ENCODE results near the gene TMED7. TPM values are rescaled to one million over a fixed set of nuclear protein-coding genes. Genes with fewer than 3 reads are reported as not detected.

TMED7 gene
- total RNA-seq, 2 donors from 2014 or later = 40.5 to 51.4 TPM

DNA sequence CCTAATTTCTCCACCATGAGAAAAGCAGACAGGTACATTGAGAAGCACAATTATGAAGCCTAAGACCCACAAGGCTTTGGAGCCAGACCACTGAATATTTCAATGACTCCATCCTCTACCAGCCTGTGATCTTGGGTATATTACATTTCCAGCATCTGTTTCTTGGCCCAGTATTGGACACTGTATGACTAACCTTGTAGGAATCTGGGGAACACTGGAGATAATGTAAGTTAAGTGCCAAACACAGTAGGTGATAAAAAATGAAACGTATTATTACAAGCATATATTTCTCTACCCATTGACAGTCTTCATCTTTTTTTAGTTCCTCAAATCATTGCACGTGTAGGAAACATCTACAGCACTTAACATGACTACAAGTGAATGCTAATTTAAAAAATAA lies 52.7 kb downstream of the TMED7 start:
- WGBS, 2 donors = 51 to 53% methylated on average over 2 of the region's 2 CpGs
- intact Hi-C loops (cut with DNase I) = no loop called here
- no peak for ATAC-seq
- H3K9me3 ChIP-seq = no peaks in the 10 kb centered on the region
- H3K36me3 ChIP-seq (replicated peaks in 1 of 2; ENCODE audit: insufficient read depth in 1 of 2, low read depth in 2 of 2) = no peaks in the 10 kb centered on the region
- no peak overlapping the region for H3K4me3 ChIP-seq
- H3K27ac ChIP-seq = no peak overlapping the region
- TF ChIP-seq CTCF (IDR thresholded peaks at IDR 0.05) (no peak), POLR2A (IDR thresholded peaks at IDR 0.05) (no peak)
- H3K27me3 ChIP-seq = no peaks in the 10 kb centered on the region
- H3K4me1 ChIP-seq = peaks cover 10% of the 10 kb centered on the region
- DNase-seq = no peak

DNA sequence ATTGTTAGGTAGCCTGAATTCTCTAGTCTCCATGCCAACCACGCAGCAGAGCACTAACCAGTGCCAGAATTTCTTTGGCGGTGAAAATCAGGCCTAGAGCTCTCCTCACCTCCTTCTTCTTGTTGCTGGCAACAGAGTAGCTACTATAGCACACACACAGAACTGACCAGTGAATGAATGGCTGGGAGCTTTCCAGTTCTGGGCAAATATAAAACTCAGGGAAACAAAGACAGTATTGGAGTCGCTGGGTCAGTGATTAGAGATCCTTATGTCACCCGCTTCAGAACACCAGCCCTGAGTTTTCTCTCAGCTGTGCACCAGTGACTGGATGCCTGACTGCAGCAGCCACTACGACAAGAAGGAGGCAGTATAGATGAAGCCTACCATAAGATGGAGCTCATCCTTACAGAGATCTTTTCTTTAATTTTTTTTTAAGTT lies 54.4 kb downstream of the TMED7 start:
- no peaks in the 10 kb centered on the region for H3K27me3 ChIP-seq
- ATAC-seq = peak; percentile 94
- TF ChIP-seq CTCF (IDR thresholded peaks at IDR 0.05) (peak in 3 of 7 experiments; percentile 14 to 27 (median 20)), POLR2A (IDR thresholded peaks at IDR 0.05) (peak in 1 of 3 donors; percentile 18)
- no peak overlapping the region for H3K4me3 ChIP-seq
- DNase-seq = peak; percentile 43 to 70 (median 56)
- intact Hi-C loops (cut with DNase I) = no loop called here
- peaks cover 10% of the 10 kb centered on the region for H3K4me1 ChIP-seq
- no peaks in the 10 kb centered on the region for H3K9me3 ChIP-seq
- peak overlapping the region in 3 of 4 donors; percentile 6 to 74 (median 58) for H3K27ac ChIP-seq
- H3K36me3 ChIP-seq (replicated peaks in 1 of 2; ENCODE audit: insufficient read depth in 1 of 2, low read depth in 2 of 2) = no peaks in the 10 kb centered on the region
- WGBS, 2 donors = 22 to 47% methylated on average over 5 of the region's 5 CpGs

DNA sequence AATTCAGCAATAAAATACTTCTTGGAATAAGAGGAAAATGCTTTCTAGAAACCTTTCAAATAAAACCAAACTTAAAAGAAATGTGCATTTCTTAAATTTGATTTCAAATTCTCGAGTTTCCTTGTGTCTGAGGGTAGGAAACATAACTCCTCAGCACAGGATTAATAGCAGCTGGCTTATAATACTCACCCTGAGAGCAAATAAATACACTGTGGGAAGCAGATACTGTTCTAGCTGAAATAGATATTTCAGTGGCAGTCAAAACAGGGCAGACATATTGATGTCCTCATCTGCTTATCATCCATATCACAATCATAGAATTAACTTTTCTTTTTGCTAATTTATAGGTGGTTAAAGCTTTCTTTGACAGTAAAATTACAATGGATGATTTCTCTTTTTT lies 57.2 kb downstream of the TMED7 start:
- TF ChIP-seq POLR2A (IDR thresholded peaks at IDR 0.05) (no peak), CTCF (IDR thresholded peaks at IDR 0.05) (no peak)
- Histone ChIP-seq H3K27me3 (no peaks in the 10 kb centered on the region), H3K36me3 (replicated peaks in 1 of 2; ENCODE audit: insufficient read depth in 1 of 2, low read depth in 2 of 2) (no peaks in the 10 kb centered on the region), H3K4me3 (no peak overlapping the region), H3K9me3 (no peaks in the 10 kb centered on the region), H3K27ac (no peak overlapping the region), H3K4me1 (peaks cover 10% of the 10 kb centered on the region)
- intact Hi-C loops (cut with DNase I) = no loop called here
- WGBS, 2 donors = 83 to 90% methylated on average over 1 of the region's 1 CpG
- ATAC-seq = no peak
- DNase-seq = no peak

DNA sequence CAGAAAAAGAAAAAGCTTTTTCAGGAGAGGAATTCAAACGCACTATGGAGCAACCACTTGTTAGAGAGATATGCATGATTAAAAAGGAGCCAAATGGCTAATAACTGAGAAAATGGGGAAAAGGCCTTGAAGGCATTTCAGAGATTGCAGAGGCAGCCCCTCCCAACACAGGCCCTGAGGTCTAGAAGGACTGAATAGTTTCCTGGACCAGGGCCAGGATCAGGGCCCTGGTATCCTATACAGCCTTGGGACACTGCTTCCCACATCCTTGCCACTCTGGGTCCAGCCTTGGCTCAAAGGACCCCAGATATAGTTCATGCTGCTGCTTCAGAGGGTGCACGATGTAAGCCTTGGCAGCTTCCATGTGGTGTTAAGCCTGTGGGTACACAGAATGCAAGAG lies 60.6 kb downstream of the TMED7 start:
- no peak for TF ChIP-seq CTCF (IDR thresholded peaks at IDR 0.05)
- no peak for TF ChIP-seq POLR2A (IDR thresholded peaks at IDR 0.05)
- H3K36me3 ChIP-seq (replicated peaks in 1 of 2; ENCODE audit: insufficient read depth in 1 of 2, low read depth in 2 of 2) = no peaks in the 10 kb centered on the region
- H3K27ac ChIP-seq = no peak overlapping the region
- H3K4me1 ChIP-seq = no peaks in the 10 kb centered on the region
- H3K9me3 ChIP-seq = no peaks in the 10 kb centered on the region
- no peak for ATAC-seq
- peak in 1 of 4 donors; percentile 12 for DNase-seq
- WGBS, 2 donors = 54 to 72% methylated on average over 2 of the region's 2 CpGs
- no peak overlapping the region for H3K4me3 ChIP-seq
- intact Hi-C loops (cut with DNase I) = no loop called here
- no peaks in the 10 kb centered on the region for H3K27me3 ChIP-seq

Other genes with a start within 250 kb of the TMED7 start
- gene FEM1C, start 81.3 kb downstream of the TMED7 start, total RNA-seq = 10 to 100 TPM in 1 of 2 donors, 1 to 10 TPM in 1; 4.9 to 11.9 TPM
- 1 to 10 TPM in 1 of 2 donors, under 1 TPM in 1; 0.52 to 1.6 TPM for gene TICAM2, start 23.6 kb downstream of the TMED7 start, total RNA-seq
- 10 to 100 TPM in 1 of 2 donors, 1 to 10 TPM in 1; 7.3 to 92.3 TPM for gene CDO1, start 190.6 kb upstream of the TMED7 start, total RNA-seq
- gene ATG12, start 215.5 kb upstream of the TMED7 start, total RNA-seq = 10 to 100 TPM; 28.3 to 47.5 TPM
- 10 to 100 TPM; 47.8 to 87.9 TPM for gene AP3S1, start 215.9 kb upstream of the TMED7 start, total RNA-seq